Gastrocnemius medialis (tissue), 4 donors: Measurements from ENCODE around the gene ZFHX3.

ENCODE experiments used
- CTCF ChIP-seq, 5 experiments: fragments of 450-650 bp in 3 of 5; fragments of 200-600 bp in 2 of 5; sonication (generic) in 2 of 5; IDR thresholded peaks in 4 of 5; conservative IDR thresholded peaks in 1 of 5; 1 replicate in 4 of 5; 2 replicates in 1 of 5; pipeline ENCODE4 v1.5.1; 2016 to 2019; ENCODE audit warnings: antibody characterized with exemption in 5 of 5, mild to moderate bottlenecking in 3 of 5, moderate library complexity in 3 of 5
- POLR2A ChIP-seq, 2 donors: fragments of 450-650 bp; IDR thresholded peaks; one replicate each; pipeline ENCODE4 v1.6.1; 2017; ENCODE audit warnings: antibody characterized with exemption in 2 of 2, mild to moderate bottlenecking in 2 of 2, moderate library complexity in 2 of 2

GRCh38 chr16:72960101-72960500, 87.8 kb downstream of the ZFHX3 start:
- TF ChIP-seq POLR2A (IDR thresholded peaks at IDR 0.05) (no peak), CTCF (IDR thresholded peaks at IDR 0.05 in 4 of 5, conservative IDR thresholded peaks at IDR 0.05 in 1 of 5) (no peak)
